ENCODE measurements around the gene MSMB.
"Not testable (repeated sequence)": the region's sequence is repeated elsewhere in the genome, so short reads cannot be mapped to it uniquely, and the experiment has no call there.

MSMB gene

GRCh38 chr10:46004963-46005362 is 41.1 kb downstream of the MSMB start:
- DNase-seq, result no peak

DNA sequence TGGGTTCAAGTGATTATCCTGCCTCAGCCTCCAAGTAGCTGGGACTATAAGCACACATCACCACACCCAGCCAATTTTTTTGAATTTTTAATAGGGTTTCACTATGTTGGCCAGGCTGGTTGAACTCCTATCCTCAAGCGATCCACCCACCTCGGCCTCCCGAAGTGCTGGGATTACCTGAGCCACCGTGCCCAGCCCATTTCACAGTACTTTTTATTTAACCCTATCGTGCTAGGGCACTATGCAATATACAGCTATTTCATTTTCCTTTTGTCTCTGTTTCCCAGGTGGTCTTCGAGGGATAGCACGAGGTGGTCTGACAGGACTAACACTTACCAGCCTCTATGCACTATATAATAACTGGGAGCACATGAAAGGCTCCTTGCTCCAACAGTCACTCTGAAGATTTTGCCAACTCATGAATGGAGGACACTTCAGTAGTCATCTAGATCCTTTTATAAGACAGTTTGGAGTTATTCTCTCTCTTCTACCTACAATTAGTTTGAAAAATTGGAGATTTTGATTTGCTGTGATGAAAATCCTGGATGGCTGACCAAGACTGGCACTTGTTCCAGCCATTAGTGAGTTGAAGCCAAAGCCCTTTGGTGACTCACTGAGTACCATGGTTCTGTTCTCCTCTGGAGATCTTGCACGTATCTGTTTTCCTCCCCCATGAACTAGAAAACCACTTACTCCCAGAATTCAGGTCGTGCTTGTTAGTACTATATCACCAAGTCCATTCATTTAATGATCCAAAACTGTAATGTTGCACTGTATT is 43.0 kb downstream of the MSMB start:
- no peak for DNase-seq

GRCh38 chr10:46002189-46002687 is 43.8 kb downstream of the MSMB start:
- DNase-seq, result not testable (repeated sequence)

- DNase-seq, result no peak
These were observed 44.8 kb downstream of the MSMB start for GRCh38 chr10:46001187-46001756.

GRCh38 chr10:46000538-46000937 is 45.5 kb downstream of the MSMB start:
- DNase-seq, result no peak

GRCh38 chr10:45999955-46000354 is 46.1 kb downstream of the MSMB start:
- not testable (repeated sequence) for DNase-seq

DNA sequence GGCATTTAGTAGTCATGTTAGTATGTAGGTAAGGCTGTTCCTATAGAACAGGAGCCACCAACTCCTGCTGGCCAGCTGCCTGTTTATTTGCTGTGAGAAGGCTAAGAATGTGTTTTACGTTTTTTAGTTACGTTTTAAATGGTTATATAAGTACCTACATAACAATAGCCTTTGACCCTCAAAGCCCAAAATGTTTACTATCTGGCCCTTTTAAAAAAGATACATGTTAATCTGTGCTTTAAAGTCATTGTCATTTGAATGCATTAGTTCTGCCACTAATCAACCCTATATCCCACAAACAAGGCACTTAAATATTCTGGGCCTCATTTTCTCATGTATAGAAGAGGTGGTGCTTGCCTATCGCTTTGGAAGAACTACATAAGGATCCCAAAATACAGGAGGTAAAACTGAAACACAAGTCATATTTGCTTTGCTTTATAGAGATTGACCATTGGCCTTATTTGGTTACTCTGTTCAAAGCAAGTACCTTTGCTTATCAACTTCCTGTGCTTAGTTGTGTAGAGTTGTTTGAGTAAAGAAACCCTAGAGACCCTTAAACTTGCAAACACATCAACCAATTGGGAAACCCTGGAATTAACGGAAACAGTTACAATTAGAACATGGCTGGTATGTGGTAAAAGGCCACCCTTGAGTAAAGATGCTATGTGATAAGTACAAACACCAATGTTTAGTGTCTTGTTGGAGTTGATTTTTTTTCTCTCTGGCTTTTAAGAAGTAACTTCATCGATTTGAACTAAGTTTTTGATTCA is 47.9 kb downstream of the MSMB start:
- no peak for DNase-seq

DNA sequence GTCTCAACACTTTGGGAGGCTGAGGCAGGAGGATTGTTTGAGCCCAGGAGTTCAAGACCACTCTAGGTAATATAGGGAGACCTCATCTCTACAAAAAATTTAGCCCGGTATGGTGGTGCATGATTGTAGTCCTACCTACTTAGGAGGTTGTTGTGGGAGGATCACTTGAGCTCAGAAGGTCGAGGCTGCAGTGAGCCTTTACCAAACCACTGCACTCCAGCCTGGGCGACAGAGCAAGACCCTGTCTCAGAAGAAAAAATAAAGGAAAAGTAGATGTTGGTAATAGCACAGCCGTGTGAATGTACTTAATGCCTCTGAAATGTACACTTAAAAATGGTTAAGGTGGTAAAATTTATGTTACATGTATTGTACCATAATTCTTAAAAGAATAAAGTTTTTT is 48.5 kb downstream of the MSMB start:
- DNase-seq, result no peak

GRCh38 chr10:45985590-45985989 is 60.5 kb downstream of the MSMB start:
- not testable (repeated sequence) for DNase-seq

DNA sequence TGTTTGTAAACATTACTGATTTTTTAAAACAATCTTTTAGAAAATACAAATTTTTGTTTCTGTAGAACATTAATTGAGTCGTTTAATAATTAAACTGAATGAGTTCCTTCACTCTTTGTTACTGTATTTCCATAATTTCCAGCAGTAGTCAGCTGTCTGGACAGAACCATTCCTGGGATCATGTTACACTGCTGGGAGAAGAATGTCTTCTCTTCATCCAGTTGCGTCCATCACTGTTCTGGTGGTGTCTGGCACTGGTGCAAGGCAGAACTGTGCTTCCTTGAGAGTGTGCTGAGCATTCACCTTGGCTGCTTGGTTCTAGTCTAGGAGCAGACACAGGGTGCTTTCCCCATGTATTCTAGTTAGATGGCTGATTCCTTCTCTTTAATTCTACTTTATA is 61.6 kb downstream of the MSMB start:
- not testable (repeated sequence) for DNase-seq

- DNase-seq, result not testable (repeated sequence)
These were observed 62.4 kb downstream of the MSMB start for GRCh38 chr10:45983538-45984186.

Data from SHP77 (cell line).